HL-60 (cell line): ENCODE data around the gene CDC6.

Experiments used
- DNase-seq, 2 experiments: peaks; one replicate each; pipeline ENCODE4 v3.0.0-alpha.2; 2010 to 2020; ENCODE audit warnings: low read depth in 1 of 2, low spot score in 1 of 2
- H3K27ac ChIP-seq: fragments of 250-450 bp; sonication (Bioruptor Pico); replicated peaks from 2 replicates; pipeline ENCODE4 v1.5.1; 2020; ENCODE audit warnings: mild to moderate bottlenecking, moderate library complexity
- H3K27me3 ChIP-seq: fragments of 250-450 bp; sonication (Bioruptor Pico); 2 replicates; pipeline ENCODE4 v1.5.1; 2021; ENCODE audit warnings: mild to moderate bottlenecking, moderate library complexity; ENCODE audit not compliant: insufficient read depth, poor library complexity, severe bottlenecking
- H3K4me3 ChIP-seq: replicated peaks from 2 replicates; pipeline ENCODE4 v1.5.1; 2011; ENCODE audit warnings: mild to moderate bottlenecking, control low read depth, low read length; ENCODE audit not compliant: insufficient read depth
- GABPA ChIP-seq: IDR thresholded peaks from 2 replicates; pipeline ENCODE4 v1.6.1; 2012; ENCODE audit warnings: low read depth
- POLR2AphosphoS5 ChIP-seq: IDR thresholded peaks from 2 replicates; pipeline ENCODE4 v1.6.1; 2012; ENCODE audit warnings: low read depth
- REST ChIP-seq: IDR thresholded peaks from 2 replicates; pipeline ENCODE4 v1.6.1; 2012; ENCODE audit warnings: low read depth; ENCODE audit not compliant: insufficient replicate concordance
- SPI1 ChIP-seq: IDR thresholded peaks from 2 replicates; pipeline ENCODE4 v1.6.1; 2012; ENCODE audit warnings: low read depth, mild to moderate bottlenecking, borderline replicate concordance
- TF ChIP-seq, protein P1 (sequence below): IDR thresholded peaks from one replicate; pipeline ENCODE4 v1.5.1; 2011; ENCODE audit warnings: low read length, control low read depth, inconsistent platforms; ENCODE audit not compliant: insufficient read depth

Gene CDC6

GRCh38 chr17:40349895-40350688 lies 62.4 kb downstream of the CDC6 start:
- Histone ChIP-seq H3K27ac (no peak overlapping the region), H3K4me3 (no peak overlapping the region), H3K27me3 (no peaks in the 10 kb centered on the region)
- TF ChIP-seq SPI1 (no peak), GABPA (no peak), REST (no peak), POLR2AphosphoS5 (no peak)
- TF ChIP-seq, protein P1, sequence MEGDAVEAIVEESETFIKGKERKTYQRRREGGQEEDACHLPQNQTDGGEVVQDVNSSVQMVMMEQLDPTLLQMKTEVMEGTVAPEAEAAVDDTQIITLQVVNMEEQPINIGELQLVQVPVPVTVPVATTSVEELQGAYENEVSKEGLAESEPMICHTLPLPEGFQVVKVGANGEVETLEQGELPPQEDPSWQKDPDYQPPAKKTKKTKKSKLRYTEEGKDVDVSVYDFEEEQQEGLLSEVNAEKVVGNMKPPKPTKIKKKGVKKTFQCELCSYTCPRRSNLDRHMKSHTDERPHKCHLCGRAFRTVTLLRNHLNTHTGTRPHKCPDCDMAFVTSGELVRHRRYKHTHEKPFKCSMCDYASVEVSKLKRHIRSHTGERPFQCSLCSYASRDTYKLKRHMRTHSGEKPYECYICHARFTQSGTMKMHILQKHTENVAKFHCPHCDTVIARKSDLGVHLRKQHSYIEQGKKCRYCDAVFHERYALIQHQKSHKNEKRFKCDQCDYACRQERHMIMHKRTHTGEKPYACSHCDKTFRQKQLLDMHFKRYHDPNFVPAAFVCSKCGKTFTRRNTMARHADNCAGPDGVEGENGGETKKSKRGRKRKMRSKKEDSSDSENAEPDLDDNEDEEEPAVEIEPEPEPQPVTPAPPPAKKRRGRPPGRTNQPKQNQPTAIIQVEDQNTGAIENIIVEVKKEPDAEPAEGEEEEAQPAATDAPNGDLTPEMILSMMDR: no peak
- DNase-seq: no peak

DNA sequence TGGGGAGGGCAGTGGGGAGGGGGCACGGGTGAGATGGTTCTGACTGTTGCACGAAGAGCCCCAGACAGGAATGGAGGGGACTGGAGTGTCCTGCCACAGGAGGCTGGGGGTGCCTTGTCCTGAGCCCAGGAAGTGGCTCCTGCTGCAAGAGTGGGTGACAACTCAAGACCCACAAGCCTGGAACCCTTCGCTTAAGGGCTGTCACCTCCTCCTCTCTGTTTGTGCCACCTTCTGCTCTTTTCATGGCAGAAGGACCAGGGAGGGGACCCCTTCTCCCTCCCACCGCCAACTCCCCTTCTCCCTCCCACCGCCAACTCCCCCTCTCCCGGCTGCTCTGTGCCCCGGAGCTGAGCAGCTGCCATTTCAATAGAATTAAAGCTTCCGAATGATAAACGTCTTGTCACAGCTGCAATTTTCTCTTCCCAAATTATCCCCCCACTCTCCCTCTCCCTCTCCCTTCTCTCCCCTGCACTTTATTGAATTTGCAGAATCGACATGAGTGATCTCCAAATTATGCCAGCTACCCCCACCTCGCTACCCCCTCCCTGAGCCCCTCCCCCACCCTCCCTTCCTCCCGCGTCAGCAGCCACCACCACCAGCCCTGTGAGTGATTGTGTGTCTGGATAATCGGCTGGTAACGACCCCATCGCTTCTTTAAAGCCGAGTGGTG lies 63.1 kb downstream of the CDC6 start:
- no peak overlapping the region for H3K4me3 ChIP-seq
- no peak for TF ChIP-seq POLR2AphosphoS5
- no peak for TF ChIP-seq REST
- no peak for DNase-seq
- H3K27me3 ChIP-seq: no peaks in the 10 kb centered on the region
- H3K27ac ChIP-seq: no peak overlapping the region

DNA sequence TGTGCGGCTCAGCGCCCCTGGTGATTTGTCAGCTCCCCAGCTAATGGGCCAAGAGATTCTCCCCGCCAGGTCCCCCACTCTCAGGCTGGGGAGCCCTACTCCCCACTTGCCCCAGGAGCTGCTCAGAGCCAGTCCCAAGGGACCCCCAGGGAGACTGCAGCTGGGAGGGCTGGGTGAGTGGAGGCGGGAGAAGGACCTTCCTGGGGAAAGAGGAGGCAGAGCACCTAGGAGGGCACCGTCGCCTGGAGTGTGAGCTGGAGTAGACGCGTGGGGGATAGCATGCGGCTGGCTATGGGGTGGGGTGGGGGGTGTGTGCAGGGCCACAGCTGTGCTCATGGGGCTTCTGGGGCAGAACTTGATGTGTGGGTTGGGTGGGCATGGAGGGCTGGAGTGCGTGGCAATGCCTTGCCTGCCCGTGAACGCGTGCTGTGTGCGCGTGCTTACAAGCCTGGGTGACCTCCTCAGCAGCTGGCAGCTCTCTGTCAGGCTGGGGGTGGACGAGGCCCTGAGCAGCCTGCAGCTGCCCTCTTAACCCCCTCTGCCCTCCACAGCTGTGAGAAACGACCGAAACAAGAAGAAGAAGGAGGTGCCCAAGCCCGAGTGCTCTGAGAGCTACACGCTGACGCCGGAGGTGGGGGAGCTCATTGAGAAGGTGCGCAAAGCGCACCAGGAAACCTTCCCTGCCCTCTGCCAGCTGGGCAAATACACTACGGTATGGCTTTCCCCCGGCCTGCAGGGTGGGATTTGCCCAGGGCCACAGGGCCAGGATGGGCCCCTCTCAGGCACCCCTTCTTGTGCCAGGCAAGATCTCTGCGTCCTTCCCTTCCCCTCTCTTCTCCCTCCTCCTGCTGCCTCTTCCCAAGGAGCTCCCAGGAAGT lies 63.9 kb downstream of the CDC6 start:
- H3K4me3 ChIP-seq: no peak overlapping the region
- no peak for DNase-seq
- no peaks in the 10 kb centered on the region for H3K27me3 ChIP-seq
- no peak overlapping the region; the same call in 1 of the 2 replicates for H3K27ac ChIP-seq
- TF ChIP-seq, protein P1: no peak
- TF ChIP-seq POLR2AphosphoS5 (no peak), SPI1 (no peak), REST (no peak), GABPA (no peak)
